ENCODE results near the gene GTF2IRD1.

GRCh38 chr7:74519395-74519794 is 65.7 kb downstream of the GTF2IRD1 start:
- TF ChIP-seq CTCF (conservative IDR thresholded peaks at IDR 0.05 in 1 of 2, IDR thresholded peaks at IDR 0.05 in 1 of 2; ENCODE audit: extremely low read depth in 1 of 2, insufficient read depth in 1 of 2, low read depth in 1 of 2, low read length in 2 of 2) (no peak), EZH2 (IDR thresholded peaks at IDR 0.05; ENCODE audit: borderline replicate concordance, low read length) (no peak)

Data from mammary epithelial cell (primary cell).